Epithelial cell of umbilical artery (primary cell): ENCODE measurements around the gene ZBTB7C. TPM values are rescaled to one million over a fixed set of nuclear protein-coding genes. Genes with fewer than 3 reads are reported as not detected.

Experiments
- total RNA-seq: library from RNA; depleted of rRNA; stranded (reverse); fragments of >200 nt; gene quantifications from 2 replicates; pipeline ENCODE4 v1.2.3, GENCODE V29; 2014

The ZBTB7C gene
- total RNA-seq, result not detected in 2 replicates

GRCh38 chr18:48408727-48409590, at the start of gene ZBTB7C:
TSS of gene ZBTB7C (minus strand) at chr18:48409383.

Other genes starting within 250 kb of the ZBTB7C start
- 11.0 and 12.3 TPM in 2 replicates for gene CTIF, start 129.6 kb upstream of the ZBTB7C start, total RNA-seq